HUDEP-2 (cell line): Measurements from ENCODE around the gene VAMP4.
A peak's percentile ranks its signal among the peaks of the same experiment; 100 is the strongest.
"Not testable (repeated sequence)": the region's sequence is repeated elsewhere in the genome, so short reads cannot be mapped to it uniquely, and the experiment has no call there.

Source experiments
- DNase-seq, 76 experiments: peaks; one replicate each; lab custom pipeline; 2025; ENCODE audit not compliant: unreplicated experiment in 76 of 76; lab: John Stamatoyannopoulos, UW

The VAMP4 gene

GRCh38 chr1:171753685-171754352 lies 12.0 kb upstream of the VAMP4 start:
- DNase-seq, result no peak

GRCh38 chr1:171753182-171753581 lies 11.3 kb upstream of the VAMP4 start:
- no peak for DNase-seq

- no peak for DNase-seq
Observed at GRCh38 chr1:171751221-171751620, 9.4 kb upstream of the VAMP4 start.

GRCh38 chr1:171748651-171749050 lies 6.8 kb upstream of the VAMP4 start:
- no peak for DNase-seq

GRCh38 chr1:171744986-171745385 lies 3.1 kb upstream of the VAMP4 start:
- no peak for DNase-seq

- DNase-seq, result peak in 6 of 76 experiments; percentile 2 to 15 (median 12)
Observed at GRCh38 chr1:171743081-171743870, 1.4 kb upstream of the VAMP4 start.

- peak in 35 of 76 experiments; percentile 4 to 69 (median 34) for DNase-seq
Observed at GRCh38 chr1:171742577-171742922, 685 bp upstream of the VAMP4 start.

GRCh38 chr1:171740987-171741871 lies 636 bp downstream of the VAMP4 start:
- DNase-seq, result peak in 54 of 76 experiments; percentile 10 to 67 (median 44)

GRCh38 chr1:171740356-171740863 lies 1.5 kb downstream of the VAMP4 start:
- DNase-seq, result no peak

- no peak for DNase-seq
Observed at GRCh38 chr1:171739656-171740055, 2.2 kb downstream of the VAMP4 start.

- no peak for DNase-seq
Observed at GRCh38 chr1:171738911-171739310, 3.0 kb downstream of the VAMP4 start.

GRCh38 chr1:171736196-171736595 lies 5.7 kb downstream of the VAMP4 start:
- no peak for DNase-seq

- no peak for DNase-seq
Observed at GRCh38 chr1:171730052-171730451, 11.8 kb downstream of the VAMP4 start.

- no peak for DNase-seq
Observed at GRCh38 chr1:171727778-171728177, 14.1 kb downstream of the VAMP4 start.

- DNase-seq, result not testable (repeated sequence)
Observed at GRCh38 chr1:171723180-171723579, 18.7 kb downstream of the VAMP4 start.

GRCh38 chr1:171718848-171719247 lies 23.0 kb downstream of the VAMP4 start:
- no peak for DNase-seq

GRCh38 chr1:171718216-171718615 lies 23.6 kb downstream of the VAMP4 start:
- no peak for DNase-seq

- DNase-seq, result peak in 15 of 76 experiments; percentile 2 to 56 (median 14)
Observed at GRCh38 chr1:171717062-171717718, 24.7 kb downstream of the VAMP4 start.

GRCh38 chr1:171716616-171717015 lies 25.2 kb downstream of the VAMP4 start:
- peak in 8 of 76 experiments; percentile 1 to 51 (median 12) for DNase-seq

- peak in 6 of 76 experiments; percentile 2 to 37 (median 12) for DNase-seq
Observed at GRCh38 chr1:171715813-171716251, 26.0 kb downstream of the VAMP4 start.
